ENCODE measurements around the gene CYBA. TPM values are rescaled to one million over a fixed set of nuclear protein-coding genes. Genes with fewer than 3 reads are reported as not detected.

The CYBA gene
- total and polyA plus RNA-seq, 2 donors (not counting 1 experiment from before 2014, with no cell fraction given): 701 to 1,336 TPM

DNA sequence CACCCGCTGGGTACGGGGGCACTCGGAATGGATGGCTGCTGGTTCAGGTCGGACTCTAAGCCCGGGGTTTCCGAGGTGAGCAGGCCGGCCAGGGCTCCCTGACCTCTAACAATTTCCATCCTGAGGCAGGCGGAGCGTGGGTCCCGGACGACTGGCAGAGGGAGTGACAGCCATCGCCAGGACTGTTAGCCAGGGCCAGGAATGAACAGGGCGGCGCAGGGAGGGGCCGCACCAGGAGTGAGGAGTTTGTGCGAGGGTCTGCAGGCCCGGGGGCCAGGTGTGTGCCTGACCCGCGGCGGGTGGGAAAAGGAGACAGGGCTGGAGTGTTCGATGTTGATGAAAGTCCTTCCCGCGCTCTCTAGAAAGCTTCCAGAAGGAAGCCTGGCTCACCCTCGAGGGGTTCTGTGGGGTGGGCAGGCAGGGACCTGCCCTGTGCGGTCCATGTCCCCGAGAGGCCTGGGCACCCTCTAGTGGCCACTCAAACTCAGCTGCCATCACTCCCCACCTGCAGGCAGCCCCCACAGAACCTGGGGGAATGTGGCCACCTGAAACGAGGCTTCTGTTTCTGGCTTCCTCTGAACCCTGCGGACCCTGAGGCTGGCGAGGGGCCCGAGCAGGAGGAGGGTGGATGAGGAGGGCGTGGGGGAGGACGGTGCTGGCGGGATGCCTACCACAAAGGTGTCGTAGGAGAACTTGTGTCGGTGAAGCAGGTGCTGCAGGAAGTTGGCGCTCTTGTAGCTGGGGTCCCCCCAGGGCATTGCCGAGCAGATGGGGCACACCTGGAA is 47.2 kb upstream of the CYBA start:
- Histone ChIP-seq H2AFZ (ENCODE audit: insufficient read depth, low read depth, low read length, poor library complexity, severe bottlenecking) (no peak overlapping the region), H3K27ac (ENCODE audit: low read length in 2 of 2) (peak overlapping the region; percentile 2 to 29), H3K79me2 (ENCODE audit: control insufficient read depth, insufficient read depth, low read length) (peaks cover 49% of the 10 kb centered on the region), H3K9ac (ENCODE audit: low read length) (no peak overlapping the region), H3K9me3 (ENCODE audit: control extremely low read depth in 1 of 3, control insufficient read depth in 2 of 3, insufficient read depth in 1 of 3, low read length in 2 of 3) (no peaks in the 10 kb centered on the region), H3K27me3 (replicated peaks in 1 of 4; ENCODE audit: control extremely low read depth in 1 of 4, control insufficient read depth in 3 of 4, insufficient read depth in 4 of 4, low read length in 3 of 4) (no peaks in the 10 kb centered on the region), H4K20me1 (ENCODE audit: control insufficient read depth, insufficient read depth, low read length, poor library complexity, severe bottlenecking) (peaks cover 23% of the 10 kb centered on the region), H3K4me2 (replicated peaks; ENCODE audit: low read depth, low read length, poor library complexity, severe bottlenecking) (peak overlapping the region; percentile 25), H3K36me3 (replicated peaks in 1 of 2; ENCODE audit: control extremely low read depth in 1 of 2, control insufficient read depth in 1 of 2, extremely low read depth in 1 of 2, insufficient read depth in 2 of 2, low read length in 1 of 2) (peaks cover 0 to 52% of the 10 kb centered on the region in 2 experiments), H3K4me3 (ENCODE audit: control extremely low read depth in 1 of 5, extremely low read depth in 1 of 5, insufficient read depth in 1 of 5, low read depth in 2 of 5, low read length in 4 of 5) (no peak overlapping the region), H3K4me1 (ENCODE audit: control insufficient read depth in 2 of 2, insufficient read depth in 2 of 2, low read length in 2 of 2) (peaks cover 40 to 72% of the 10 kb centered on the region in 2 donors)
- Mint-ChIP-seq H3K27ac (peak overlapping the region; percentile 61), H3K27me3 (no peaks in the 10 kb centered on the region), H3K4me3 (peak overlapping the region; percentile 29), H3K9me3 (ENCODE audit: insufficient read depth) (no peaks in the 10 kb centered on the region), H3K4me1 (peaks cover 51% of the 10 kb centered on the region)
- 67% methylated on average over 26 of the region's 37 CpGs for WGBS (ENCODE audit: insufficient coverage)
- intact Hi-C loops (cut with micrococcal nuclease): no loop called here
- CTCF ChIA-PET: no interaction called here
- POLR2A ChIA-PET: interaction anchor here (0.6 kb wide), 1 partner anchor 10 kb away, joined by 6 read pairs; no protein-coding TSS in a partner anchor
- TF ChIP-seq EZH2 (IDR thresholded peaks at IDR 0.05; ENCODE audit: borderline replicate concordance, insufficient read depth, low read depth, low read length, poor library complexity, severe bottlenecking): no peak
- TF ChIP-seq, protein P1, sequence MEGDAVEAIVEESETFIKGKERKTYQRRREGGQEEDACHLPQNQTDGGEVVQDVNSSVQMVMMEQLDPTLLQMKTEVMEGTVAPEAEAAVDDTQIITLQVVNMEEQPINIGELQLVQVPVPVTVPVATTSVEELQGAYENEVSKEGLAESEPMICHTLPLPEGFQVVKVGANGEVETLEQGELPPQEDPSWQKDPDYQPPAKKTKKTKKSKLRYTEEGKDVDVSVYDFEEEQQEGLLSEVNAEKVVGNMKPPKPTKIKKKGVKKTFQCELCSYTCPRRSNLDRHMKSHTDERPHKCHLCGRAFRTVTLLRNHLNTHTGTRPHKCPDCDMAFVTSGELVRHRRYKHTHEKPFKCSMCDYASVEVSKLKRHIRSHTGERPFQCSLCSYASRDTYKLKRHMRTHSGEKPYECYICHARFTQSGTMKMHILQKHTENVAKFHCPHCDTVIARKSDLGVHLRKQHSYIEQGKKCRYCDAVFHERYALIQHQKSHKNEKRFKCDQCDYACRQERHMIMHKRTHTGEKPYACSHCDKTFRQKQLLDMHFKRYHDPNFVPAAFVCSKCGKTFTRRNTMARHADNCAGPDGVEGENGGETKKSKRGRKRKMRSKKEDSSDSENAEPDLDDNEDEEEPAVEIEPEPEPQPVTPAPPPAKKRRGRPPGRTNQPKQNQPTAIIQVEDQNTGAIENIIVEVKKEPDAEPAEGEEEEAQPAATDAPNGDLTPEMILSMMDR (IDR thresholded peaks at IDR 0.05): no peak
- DNase-seq: no peak
- ATAC-seq (ENCODE audit: low read depth): no peak

DNA sequence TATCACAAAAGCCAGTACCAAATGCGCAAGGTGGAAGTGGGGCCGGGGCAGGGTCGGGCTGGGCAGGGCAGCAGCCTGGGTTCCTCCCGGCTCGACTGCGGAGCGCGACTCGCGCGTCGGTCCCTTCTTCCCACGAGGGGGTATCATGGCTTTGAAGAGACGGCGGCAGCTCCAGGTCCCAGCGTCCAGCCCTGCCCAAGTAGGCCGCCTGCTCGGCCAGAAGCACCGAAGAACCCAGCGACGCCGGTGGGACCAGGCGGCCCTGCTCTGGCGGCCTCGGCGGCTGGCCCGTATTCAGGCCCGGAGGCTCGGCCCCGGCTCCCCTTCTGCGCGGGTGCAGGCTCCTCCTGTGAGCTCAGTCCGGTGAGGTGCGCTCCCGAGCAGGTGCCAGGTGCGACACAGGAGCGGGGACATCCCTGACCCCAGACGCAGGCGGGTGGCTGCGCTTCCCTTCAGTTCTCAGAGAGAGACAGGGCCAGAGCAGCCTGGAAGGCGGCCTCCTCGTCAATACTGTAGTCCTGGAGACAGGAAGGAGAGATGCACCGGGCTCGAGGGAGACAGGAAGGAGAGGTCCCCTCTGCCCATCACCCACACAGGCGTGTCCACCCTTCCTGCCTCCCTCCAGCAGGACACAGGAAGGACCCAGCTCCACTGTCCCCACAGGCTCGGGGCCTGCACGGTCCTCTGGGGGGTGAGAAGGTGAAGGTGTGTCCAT is 46.4 kb upstream of the CYBA start:
- peaks cover 0 to 49% of the 10 kb centered on the region in 2 experiments for H3K36me3 ChIP-seq (replicated peaks in 1 of 2; ENCODE audit: control extremely low read depth in 1 of 2, control insufficient read depth in 1 of 2, extremely low read depth in 1 of 2, insufficient read depth in 2 of 2, low read length in 1 of 2)
- peak overlapping the region; percentile 61 for H3K27ac Mint-ChIP-seq
- TF ChIP-seq EZH2 (IDR thresholded peaks at IDR 0.05; ENCODE audit: borderline replicate concordance, insufficient read depth, low read depth, low read length, poor library complexity, severe bottlenecking): no peak
- TF ChIP-seq, protein P1 (IDR thresholded peaks at IDR 0.05): no peak
- H3K4me3 Mint-ChIP-seq: no peak overlapping the region
- intact Hi-C loops (cut with micrococcal nuclease): no loop called here
- H3K79me2 ChIP-seq (ENCODE audit: control insufficient read depth, insufficient read depth, low read length): peaks cover 49% of the 10 kb centered on the region
- H3K27me3 Mint-ChIP-seq: no peaks in the 10 kb centered on the region
- no peaks in the 10 kb centered on the region for H3K27me3 ChIP-seq (replicated peaks in 1 of 4; ENCODE audit: control extremely low read depth in 1 of 4, control insufficient read depth in 3 of 4, insufficient read depth in 4 of 4, low read length in 3 of 4)
- peak overlapping the region; percentile 25 for H3K4me2 ChIP-seq (replicated peaks; ENCODE audit: low read depth, low read length, poor library complexity, severe bottlenecking)
- H3K9me3 ChIP-seq (ENCODE audit: control extremely low read depth in 1 of 3, control insufficient read depth in 2 of 3, insufficient read depth in 1 of 3, low read length in 2 of 3): no peaks in the 10 kb centered on the region
- CTCF ChIA-PET: no interaction called here
- DNase-seq (no peak), ATAC-seq (ENCODE audit: low read depth) (no peak)
- H3K9ac ChIP-seq (ENCODE audit: low read length): no peak overlapping the region
- H2AFZ ChIP-seq (ENCODE audit: insufficient read depth, low read depth, low read length, poor library complexity, severe bottlenecking): no peak overlapping the region
- no peak overlapping the region for H3K4me3 ChIP-seq (ENCODE audit: control extremely low read depth in 1 of 5, extremely low read depth in 1 of 5, insufficient read depth in 1 of 5, low read depth in 2 of 5, low read length in 4 of 5)
- no peak overlapping the region for H3K27ac ChIP-seq (ENCODE audit: low read length in 2 of 2)
- H3K4me1 ChIP-seq (ENCODE audit: control insufficient read depth in 2 of 2, insufficient read depth in 2 of 2, low read length in 2 of 2): peaks cover 40 to 72% of the 10 kb centered on the region in 2 donors
- 96% methylated on average over 39 of the region's 47 CpGs for WGBS (ENCODE audit: insufficient coverage)
- POLR2A ChIA-PET: no interaction called here
- H3K4me1 Mint-ChIP-seq: peaks cover 51% of the 10 kb centered on the region
- H3K9me3 Mint-ChIP-seq (ENCODE audit: insufficient read depth): no peaks in the 10 kb centered on the region
- H4K20me1 ChIP-seq (ENCODE audit: control insufficient read depth, insufficient read depth, low read length, poor library complexity, severe bottlenecking): peaks cover 23% of the 10 kb centered on the region
